ENCODE data around the gene BMP4. TPM values are rescaled to one million over a fixed set of nuclear protein-coding genes. Genes with fewer than 3 reads are reported as not detected.

BMP4 gene
- total and polyA plus RNA-seq, 2 of the 13 experiments (the other 11 are each of a cell fraction or from before 2014, with no cell fraction given) = 56.4 to 169 TPM

DNA sequence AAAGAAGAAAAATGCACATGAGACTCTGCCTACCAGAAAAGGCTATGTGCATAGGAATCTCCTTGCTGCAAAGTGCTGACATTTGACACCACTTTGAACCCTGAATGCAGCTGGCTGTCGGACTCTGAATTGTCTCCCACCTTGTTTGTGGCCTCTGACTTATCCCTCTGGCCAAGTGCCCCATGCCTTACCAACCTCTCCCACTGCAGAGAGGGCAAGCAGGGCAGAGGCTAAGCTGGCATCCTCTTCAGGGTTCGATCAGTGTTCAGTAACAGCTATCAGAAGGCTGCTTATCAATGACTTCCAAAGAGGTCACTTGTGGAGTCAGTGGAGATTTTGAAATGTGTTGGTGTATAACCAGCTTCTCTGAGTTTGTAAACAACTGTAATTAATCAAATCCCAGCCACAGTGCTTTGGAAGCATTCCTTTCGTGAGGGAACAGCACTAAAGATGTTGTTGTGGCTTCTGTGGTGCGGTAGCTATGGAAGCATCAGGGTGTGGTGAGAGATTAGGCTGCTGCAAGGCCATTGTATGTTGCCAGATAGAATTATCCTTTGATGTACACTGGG, 22.6 kb upstream of the BMP4 start (continued):
- TF ChIP-seq MIER2 (CRISPR knock-in tag; IDR thresholded peaks at IDR 0.05) = no peak
- TF ChIP-seq, protein P1, sequence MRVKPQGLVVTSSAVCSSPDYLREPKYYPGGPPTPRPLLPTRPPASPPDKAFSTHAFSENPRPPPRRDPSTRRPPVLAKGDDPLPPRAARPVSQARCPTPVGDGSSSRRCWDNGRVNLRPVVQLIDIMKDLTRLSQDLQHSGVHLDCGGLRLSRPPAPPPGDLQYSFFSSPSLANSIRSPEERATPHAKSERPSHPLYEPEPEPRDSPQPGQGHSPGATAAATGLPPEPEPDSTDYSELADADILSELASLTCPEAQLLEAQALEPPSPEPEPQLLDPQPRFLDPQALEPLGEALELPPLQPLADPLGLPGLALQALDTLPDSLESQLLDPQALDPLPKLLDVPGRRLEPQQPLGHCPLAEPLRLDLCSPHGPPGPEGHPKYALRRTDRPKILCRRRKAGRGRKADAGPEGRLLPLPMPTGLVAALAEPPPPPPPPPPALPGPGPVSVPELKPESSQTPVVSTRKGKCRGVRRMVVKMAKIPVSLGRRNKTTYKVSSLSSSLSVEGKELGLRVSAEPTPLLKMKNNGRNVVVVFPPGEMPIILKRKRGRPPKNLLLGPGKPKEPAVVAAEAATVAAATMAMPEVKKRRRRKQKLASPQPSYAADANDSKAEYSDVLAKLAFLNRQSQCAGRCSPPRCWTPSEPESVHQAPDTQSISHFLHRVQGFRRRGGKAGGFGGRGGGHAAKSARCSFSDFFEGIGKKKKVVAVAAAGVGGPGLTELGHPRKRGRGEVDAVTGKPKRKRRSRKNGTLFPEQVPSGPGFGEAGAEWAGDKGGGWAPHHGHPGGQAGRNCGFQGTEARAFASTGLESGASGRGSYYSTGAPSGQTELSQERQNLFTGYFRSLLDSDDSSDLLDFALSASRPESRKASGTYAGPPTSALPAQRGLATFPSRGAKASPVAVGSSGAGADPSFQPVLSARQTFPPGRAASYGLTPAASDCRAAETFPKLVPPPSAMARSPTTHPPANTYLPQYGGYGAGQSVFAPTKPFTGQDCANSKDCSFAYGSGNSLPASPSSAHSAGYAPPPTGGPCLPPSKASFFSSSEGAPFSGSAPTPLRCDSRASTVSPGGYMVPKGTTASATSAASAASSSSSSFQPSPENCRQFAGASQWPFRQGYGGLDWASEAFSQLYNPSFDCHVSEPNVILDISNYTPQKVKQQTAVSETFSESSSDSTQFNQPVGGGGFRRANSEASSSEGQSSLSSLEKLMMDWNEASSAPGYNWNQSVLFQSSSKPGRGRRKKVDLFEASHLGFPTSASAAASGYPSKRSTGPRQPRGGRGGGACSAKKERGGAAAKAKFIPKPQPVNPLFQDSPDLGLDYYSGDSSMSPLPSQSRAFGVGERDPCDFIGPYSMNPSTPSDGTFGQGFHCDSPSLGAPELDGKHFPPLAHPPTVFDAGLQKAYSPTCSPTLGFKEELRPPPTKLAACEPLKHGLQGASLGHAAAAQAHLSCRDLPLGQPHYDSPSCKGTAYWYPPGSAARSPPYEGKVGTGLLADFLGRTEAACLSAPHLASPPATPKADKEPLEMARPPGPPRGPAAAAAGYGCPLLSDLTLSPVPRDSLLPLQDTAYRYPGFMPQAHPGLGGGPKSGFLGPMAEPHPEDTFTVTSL (CRISPR knock-in tag; IDR thresholded peaks at IDR 0.05; ENCODE audit: borderline replicate concordance) = no peak
- TF ChIP-seq BORCS8-MEF2B (CRISPR knock-in tag; IDR thresholded peaks at IDR 0.05) = 0 out of 2 replicates have a peak, but pooled peaks have one; percentile 30
- peak; percentile 63 for TF ChIP-seq MED1 (CRISPR knock-in tag; IDR thresholded peaks at IDR 0.05)
- peak; percentile 20 for TF ChIP-seq TEAD3 (CRISPR knock-in tag; optimal IDR thresholded peaks at IDR 0.05; ENCODE audit: borderline replicate concordance)
- no peak for TF ChIP-seq ZNF33A (CRISPR knock-in tag; IDR thresholded peaks at IDR 0.05; ENCODE audit: borderline replicate concordance)
- TF ChIP-seq ZNF333 (CRISPR knock-in tag; IDR thresholded peaks at IDR 0.05; ENCODE audit: borderline replicate concordance) = no peak
- peak; percentile 36 for TF ChIP-seq GATAD2A (CRISPR knock-in tag; IDR thresholded peaks at IDR 0.05)
- peak; percentile 21; the same call in 1 of the 2 replicates for TF ChIP-seq YEATS4 (CRISPR knock-in tag; IDR thresholded peaks at IDR 0.05; ENCODE audit: borderline replicate concordance)
- no peak for TF ChIP-seq PRMT3 (CRISPR knock-in tag; IDR thresholded peaks at IDR 0.05; ENCODE audit: borderline replicate concordance, low read depth)
- TF ChIP-seq, protein P2, sequence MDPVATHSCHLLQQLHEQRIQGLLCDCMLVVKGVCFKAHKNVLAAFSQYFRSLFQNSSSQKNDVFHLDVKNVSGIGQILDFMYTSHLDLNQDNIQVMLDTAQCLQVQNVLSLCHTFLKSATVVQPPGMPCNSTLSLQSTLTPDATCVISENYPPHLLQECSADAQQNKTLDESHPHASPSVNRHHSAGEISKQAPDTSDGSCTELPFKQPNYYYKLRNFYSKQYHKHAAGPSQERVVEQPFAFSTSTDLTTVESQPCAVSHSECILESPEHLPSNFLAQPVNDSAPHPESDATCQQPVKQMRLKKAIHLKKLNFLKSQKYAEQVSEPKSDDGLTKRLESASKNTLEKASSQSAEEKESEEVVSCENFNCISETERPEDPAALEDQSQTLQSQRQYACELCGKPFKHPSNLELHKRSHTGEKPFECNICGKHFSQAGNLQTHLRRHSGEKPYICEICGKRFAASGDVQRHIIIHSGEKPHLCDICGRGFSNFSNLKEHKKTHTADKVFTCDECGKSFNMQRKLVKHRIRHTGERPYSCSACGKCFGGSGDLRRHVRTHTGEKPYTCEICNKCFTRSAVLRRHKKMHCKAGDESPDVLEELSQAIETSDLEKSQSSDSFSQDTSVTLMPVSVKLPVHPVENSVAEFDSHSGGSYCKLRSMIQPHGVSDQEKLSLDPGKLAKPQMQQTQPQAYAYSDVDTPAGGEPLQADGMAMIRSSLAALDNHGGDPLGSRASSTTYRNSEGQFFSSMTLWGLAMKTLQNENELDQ (CRISPR knock-in tag; IDR thresholded peaks at IDR 0.05; ENCODE audit: borderline replicate concordance) = no peak
- no peak for TF ChIP-seq YY1 (IDR thresholded peaks at IDR 0.05; ENCODE audit: insufficient read depth, insufficient replicate concordance, low read depth, low read length)
- TF ChIP-seq HOXA3 (CRISPR knock-in tag; IDR thresholded peaks at IDR 0.05) = peak; percentile 59; the same call in 1 of the 2 replicates
- TF ChIP-seq, protein P3, sequence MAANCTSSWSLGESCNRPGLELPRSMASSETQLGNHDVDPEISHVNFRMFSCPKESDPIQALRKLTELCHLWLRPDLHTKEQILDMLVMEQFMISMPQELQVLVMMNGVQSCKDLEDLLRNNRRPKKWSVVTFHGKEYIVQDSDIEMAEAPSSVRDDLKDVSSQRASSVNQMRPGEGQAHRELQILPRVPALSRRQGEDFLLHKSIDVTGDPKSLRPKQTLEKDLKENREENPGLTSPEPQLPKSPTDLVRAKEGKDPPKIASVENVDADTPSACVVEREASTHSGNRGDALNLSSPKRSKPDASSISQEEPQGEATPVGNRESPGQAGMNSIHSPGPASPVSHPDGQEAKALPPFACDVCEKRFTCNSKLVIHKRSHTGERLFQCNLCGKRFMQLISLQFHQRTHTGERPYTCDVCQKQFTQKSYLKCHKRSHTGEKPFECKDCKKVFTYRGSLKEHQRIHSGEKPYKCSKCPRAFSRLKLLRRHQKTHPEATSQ (CRISPR knock-in tag; IDR thresholded peaks at IDR 0.05; ENCODE audit: borderline replicate concordance) = no peak
- TF ChIP-seq RFX5 (IDR thresholded peaks at IDR 0.05; ENCODE audit: low read depth, low read length) = no peak
- no peak for TF ChIP-seq ARNT (IDR thresholded peaks at IDR 0.05)
- no peak for TF ChIP-seq ZNF652 (CRISPR knock-in tag; IDR thresholded peaks at IDR 0.05; ENCODE audit: borderline replicate concordance, low read depth)
- TF ChIP-seq, protein P4, sequence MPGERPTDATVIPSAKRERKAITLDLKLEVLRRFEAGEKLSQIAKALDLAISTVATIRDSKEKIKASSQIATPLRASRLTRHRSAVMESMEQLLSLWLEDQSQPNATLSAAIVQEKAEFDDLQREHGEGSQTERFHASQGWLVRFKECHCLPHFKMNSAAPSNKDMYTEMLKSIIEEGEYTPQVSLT (CRISPR knock-in tag; IDR thresholded peaks at IDR 0.05; ENCODE audit: borderline replicate concordance, low read depth) = no peak
- TF ChIP-seq ZNF350 (CRISPR knock-in tag; IDR thresholded peaks at IDR 0.05; ENCODE audit: borderline replicate concordance, low read depth) = no peak
- peak; percentile 61; the same call in 1 of the 2 replicates for TF ChIP-seq RXRA (CRISPR knock-in tag; IDR thresholded peaks at IDR 0.05)
- peak; percentile 32; the same call in 1 of the 2 replicates for TF ChIP-seq PITX1 (CRISPR knock-in tag; IDR thresholded peaks at IDR 0.05)

All from HepG2 (cell line).